ENCODE measurements around the gene RFTN2.

Gene RFTN2

GRCh38 chr2:197573608-197574007 lies 101.8 kb downstream of the RFTN2 start:
- H3K4me3 ChIP-seq (ENCODE audit: low read depth, low read length): no peak overlapping the region
- TF ChIP-seq CTCF (IDR thresholded peaks at IDR 0.05; ENCODE audit: low read depth, low read length, missing control alignments): no peak
- peaks cover 4% of the 10 kb centered on the region for H3K36me3 ChIP-seq (replicated peaks)
- no peaks in the 10 kb centered on the region for H3K27me3 ChIP-seq (replicated peaks)
- no peak overlapping the region for H3K27ac ChIP-seq
- in situ Hi-C loops (cut with HindIII; ENCODE audit: low pct_ligation_motif_present, low sequenced_read_pairs): no loop called here
- DNase-seq: no peak

- H3K27ac ChIP-seq: no peak overlapping the region
- peak; percentile 15 for DNase-seq
- in situ Hi-C loops (cut with HindIII; ENCODE audit: low pct_ligation_motif_present, low sequenced_read_pairs): no loop called here
Observed at GRCh38 chr2:197571627-197572271, 103.6 kb downstream of the RFTN2 start.

GRCh38 chr2:197560146-197560665 lies 115.2 kb downstream of the RFTN2 start:
- no peak for DNase-seq
- no peak overlapping the region for H3K4me3 ChIP-seq (ENCODE audit: low read depth, low read length)
- TF ChIP-seq CTCF (IDR thresholded peaks at IDR 0.05; ENCODE audit: low read depth, low read length, missing control alignments): no peak
- in situ Hi-C loops (cut with HindIII; ENCODE audit: low pct_ligation_motif_present, low sequenced_read_pairs): no loop called here
- H3K27ac ChIP-seq: no peak overlapping the region
- H3K36me3 ChIP-seq (replicated peaks): peaks cover 10% of the 10 kb centered on the region
- H3K27me3 ChIP-seq (replicated peaks): no peaks in the 10 kb centered on the region

More at GRCh38 chr2:197571627-197572271, 103.6 kb downstream of the RFTN2 start:
- no peak for TF ChIP-seq CTCF (IDR thresholded peaks at IDR 0.05; ENCODE audit: low read depth, low read length, missing control alignments)
- H3K4me3 ChIP-seq (ENCODE audit: low read depth, low read length): no peak overlapping the region
- H3K36me3 ChIP-seq (replicated peaks): peaks cover 4% of the 10 kb centered on the region
- H3K27me3 ChIP-seq (replicated peaks): no peaks in the 10 kb centered on the region

GRCh38 chr2:197559681-197560080 lies 115.7 kb downstream of the RFTN2 start:
- no peak for TF ChIP-seq CTCF (IDR thresholded peaks at IDR 0.05; ENCODE audit: low read depth, low read length, missing control alignments)
- Histone ChIP-seq H3K36me3 (replicated peaks) (peaks cover 13% of the 10 kb centered on the region), H3K27ac (no peak overlapping the region), H3K27me3 (replicated peaks) (no peaks in the 10 kb centered on the region), H3K4me3 (ENCODE audit: low read depth, low read length) (no peak overlapping the region)
- in situ Hi-C loops (cut with HindIII; ENCODE audit: low pct_ligation_motif_present, low sequenced_read_pairs): no loop called here
- DNase-seq: no peak

- H3K27ac ChIP-seq: no peak overlapping the region
- in situ Hi-C loops (cut with HindIII; ENCODE audit: low pct_ligation_motif_present, low sequenced_read_pairs): no loop called here
- TF ChIP-seq CTCF (IDR thresholded peaks at IDR 0.05; ENCODE audit: low read depth, low read length, missing control alignments): no peak
- H3K4me3 ChIP-seq (ENCODE audit: low read depth, low read length): no peak overlapping the region
- H3K27me3 ChIP-seq (replicated peaks): no peaks in the 10 kb centered on the region
- DNase-seq: no peak
- H3K36me3 ChIP-seq (replicated peaks): peaks cover 24% of the 10 kb centered on the region
Observed at GRCh38 chr2:197558393-197558792, 117.0 kb downstream of the RFTN2 start.

DNA sequence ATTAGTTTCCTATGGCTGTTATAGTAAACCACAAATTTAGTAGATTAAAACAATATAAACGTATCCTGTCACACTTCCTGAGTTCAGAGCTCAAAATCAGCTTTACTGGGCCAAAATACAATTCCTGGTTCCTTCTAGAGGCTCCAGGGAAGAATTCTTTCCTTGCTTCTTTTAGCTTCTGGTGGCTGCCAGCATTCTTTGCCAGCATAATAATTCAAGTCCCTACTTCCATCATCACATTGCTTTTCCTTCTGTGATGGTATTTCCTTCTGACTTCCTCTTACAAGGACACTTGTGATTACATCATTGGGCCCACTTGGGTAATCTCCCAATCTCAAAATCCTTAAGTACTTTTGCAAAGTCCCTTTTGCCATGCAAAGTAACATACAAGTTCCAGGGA lies 118.9 kb downstream of the RFTN2 start:
- no peak for DNase-seq
- TF ChIP-seq CTCF (IDR thresholded peaks at IDR 0.05; ENCODE audit: low read depth, low read length, missing control alignments): no peak
- H3K27ac ChIP-seq: no peak overlapping the region

More for the DNA sequence above, 118.9 kb downstream of the RFTN2 start:
- in situ Hi-C loops (cut with HindIII; ENCODE audit: low pct_ligation_motif_present, low sequenced_read_pairs): no loop called here
- no peaks in the 10 kb centered on the region for H3K27me3 ChIP-seq (replicated peaks)
- peaks cover 24% of the 10 kb centered on the region for H3K36me3 ChIP-seq (replicated peaks)
- no peak overlapping the region for H3K4me3 ChIP-seq (ENCODE audit: low read depth, low read length)
